HCT116 (cell line): Measurements from ENCODE around the gene ILDR1. TPM values are rescaled to one million over a fixed set of nuclear protein-coding genes. Genes with fewer than 3 reads are reported as not detected.

Source experiments
- ATAC-seq: fragments of 200-7000 bp; cut with Tn5 transposase; 2 replicates; pipeline ENCODE4 v1.9.1; 2020; ENCODE audit warnings: mild to moderate bottlenecking, moderate library complexity
- BruUV-seq: library from RNA; stranded (reverse); fragments of 400-500 nt; replicated peaks from 2 replicates; lab custom pipeline; 2021; lab: Mats Ljungman, UMichigan
- CTCF ChIA-PET: fragments of 300-600 bp; sonication (Branson Sonifier 250); formaldehyde crosslinking; loops from one replicate; lab custom pipeline; 2021; ENCODE audit warnings: antibody characterized with exemption; lab: Charles Lee
- POLR2A ChIA-PET: fragments of 300-600, 350-600 bp; sonication (Branson Sonifier 250); formaldehyde crosslinking; loops from one replicate; lab custom pipeline; 2021; ENCODE audit warnings: antibody characterized with exemption; lab: Charles Lee
- RAD21 ChIA-PET, 2 experiments: fragments of 300-600 bp; sonication (Branson Sonifier 250); formaldehyde crosslinking; loops; one replicate each; lab custom pipeline; 2023; ENCODE audit warnings: low total read pairs in 2 of 2; ENCODE audit not compliant: uncharacterized antibody in 2 of 2, unreplicated experiment in 2 of 2, low non-redundant PET in 1 of 2; lab: Charles Lee
- DNase-seq: peaks from one replicate; pipeline ENCODE4 v3.0.0-alpha.2; 2010; ENCODE audit warnings: low read depth, low spot score
- H2AFZ ChIP-seq: fragments of 200-600 bp; shearing (Covaris generic), sonication (generic); 2 replicates; pipeline ENCODE4 v1.6.1; 2017; ENCODE audit warnings: low read depth, mixed run types, mixed read lengths, antibody characterized with exemption, low read length; ENCODE audit not compliant: poor library complexity, severe bottlenecking
- H3K27ac ChIP-seq: 2 replicates; pipeline ENCODE4 v1.5.1; 2012; ENCODE audit warnings: low read depth, low read length
- H3K27me3 ChIP-seq: fragments of 200-600 bp; sonication (generic); 2 replicates; pipeline ENCODE4 v1.6.1; 2016; ENCODE audit warnings: mixed run types, low read length, mixed read lengths; ENCODE audit not compliant: insufficient read depth
- H3K36me3 ChIP-seq, 2 experiments: fragments of 200-500 bp in 1 of 2; fragments of 200-600 bp in 1 of 2; sonication (Bioruptor generic) in 1 of 2; sonication (generic) in 1 of 2; 2 replicates each; pipeline versions ENCODE4 v1.5.1 to v1.6.1; 2014 to 2016; ENCODE audit warnings: low read length in 2 of 2, inconsistent platforms in 1 of 2, mixed read lengths in 1 of 2, mixed run types in 1 of 2; ENCODE audit not compliant: insufficient read depth in 2 of 2, control insufficient read depth in 1 of 2
- H3K4me1 ChIP-seq, 2 experiments: fragments of 200-600 bp in 1 of 2; sonication (generic) in 1 of 2; 2 replicates each; pipeline versions ENCODE4 v1.5.1 to v1.6.1; 2012 to 2017; ENCODE audit warnings: low read length in 2 of 2, inconsistent platforms in 1 of 2, mild to moderate bottlenecking in 1 of 2, mixed read lengths in 1 of 2, mixed run types in 1 of 2, moderate library complexity in 1 of 2; ENCODE audit not compliant: insufficient read depth in 2 of 2, control insufficient read depth in 1 of 2
- H3K4me2 ChIP-seq: fragments of 200-600 bp; sonication (generic); 2 replicates; pipeline ENCODE4 v1.6.1; 2017; ENCODE audit warnings: mixed run types, low read length, mixed read lengths
- H3K4me3 ChIP-seq, 2 experiments: fragments of 200-600 bp in 1 of 2; sonication (generic) in 1 of 2; replicated peaks in 1 of 2; 2 replicates each; pipeline ENCODE4 v1.5.1; 2011 to 2016; ENCODE audit warnings: low read length in 2 of 2, control low read depth in 1 of 2, low read depth in 1 of 2, mild to moderate bottlenecking in 1 of 2, mixed read lengths in 1 of 2, mixed run types in 1 of 2
- H3K79me2 ChIP-seq: fragments of 200-600 bp; sonication (generic); 2 replicates; pipeline ENCODE4 v1.6.1; 2017; ENCODE audit warnings: mild to moderate bottlenecking, mixed run types, low read length, moderate library complexity, mixed read lengths; ENCODE audit not compliant: insufficient read depth
- H3K9ac ChIP-seq: fragments of 200-600 bp; sonication (generic); 2 replicates; pipeline ENCODE4 v1.6.1; 2016; ENCODE audit warnings: low read length, mixed read lengths
- H3K9me2 ChIP-seq: fragments of 200-600 bp; sonication (generic), shearing (Covaris generic); 2 replicates; pipeline ENCODE4 v1.6.1; 2017; ENCODE audit warnings: mixed run types, mild to moderate bottlenecking, moderate library complexity; ENCODE audit not compliant: insufficient read depth
- H3K9me3 ChIP-seq, 2 experiments: fragments of 200-500 bp in 1 of 2; fragments of 200-600 bp in 1 of 2; sonication (Bioruptor generic) in 1 of 2; sonication (generic) in 1 of 2; 2 replicates each; pipeline ENCODE4 v1.6.1; 2014 to 2017; ENCODE audit warnings: low read length in 2 of 2, mixed read lengths in 2 of 2, inconsistent platforms in 1 of 2, low read depth in 1 of 2, mild to moderate bottlenecking in 1 of 2, mixed run types in 1 of 2, moderate library complexity in 1 of 2; ENCODE audit not compliant: control insufficient read depth in 1 of 2, insufficient read depth in 1 of 2
- H4K20me1 ChIP-seq: fragments of 200-600 bp; sonication (generic), shearing (Covaris generic); 2 replicates; pipeline ENCODE4 v1.6.1; 2017; ENCODE audit warnings: mixed run types, mild to moderate bottlenecking, moderate library complexity; ENCODE audit not compliant: insufficient read depth
- CEBPB ChIP-seq: IDR thresholded peaks from 2 replicates; pipeline ENCODE4 v1.6.1; 2012; ENCODE audit warnings: low read depth
- EGR1 ChIP-seq: IDR thresholded peaks from 2 replicates; pipeline ENCODE4 v1.6.1; 2012; ENCODE audit warnings: low read depth
- EZH2 ChIP-seq: fragments of 200-600 bp; sonication (generic); IDR thresholded peaks from 2 replicates; pipeline ENCODE4 v1.6.1; 2017; ENCODE audit warnings: antibody characterized with exemption, mixed run types
- POLR2A ChIP-seq: IDR thresholded peaks from 2 replicates; pipeline ENCODE4 v1.7.0; 2011; ENCODE audit warnings: borderline replicate concordance; ENCODE audit not compliant: insufficient read depth, insufficient read length; ENCODE audit errors: extremely low read depth
- POLR2AphosphoS5 ChIP-seq: IDR thresholded peaks from 2 replicates; pipeline ENCODE4 v1.6.1; 2011; ENCODE audit warnings: mild to moderate bottlenecking, low read depth, low read length, moderate library complexity
- intact Hi-C: fragments of 100-400 bp; cut with micrococcal nuclease; formaldehyde crosslinking; loops from 2 replicates; pipeline ENCODE4 v1.10.0; 2022
- total RNA-seq: library from RNA; stranded (reverse); gene quantifications from one replicate; pipeline ENCODE4 v1.2.1, GENCODE V29; 2021; ENCODE audit not compliant: unreplicated experiment
- TF ChIP-seq, protein P1 (sequence below): IDR thresholded peaks from 2 replicates; pipeline ENCODE4 v1.6.1; 2012; ENCODE audit warnings: low read depth
- TF ChIP-seq, protein P2 (sequence below): IDR thresholded peaks from 2 replicates; pipeline ENCODE4 v1.6.1; 2012
- TF ChIP-seq, protein P3 (sequence below): IDR thresholded peaks from 2 replicates; pipeline ENCODE4 v1.6.1; 2011; ENCODE audit warnings: mild to moderate bottlenecking, low read length, moderate library complexity; ENCODE audit not compliant: insufficient replicate concordance; ENCODE audit errors: extremely low read depth

ILDR1 gene
- total RNA-seq, 1 experiment from 2014 or later, result 2.9 TPM

GRCh38 chr3:122006267-122006666, 15.8 kb downstream of the ILDR1 start:
- Histone ChIP-seq H4K20me1 (no peaks in the 10 kb centered on the region), H2AFZ (no peak overlapping the region), H3K9me2 (no peaks in the 10 kb centered on the region), H3K79me2 (no peaks in the 10 kb centered on the region), H3K27ac (no peak overlapping the region), H3K9me3 (no peaks in the 10 kb centered on the region), H3K4me2 (no peak overlapping the region), H3K4me3 (no peak overlapping the region), H3K36me3 (no peaks in the 10 kb centered on the region), H3K9ac (no peak overlapping the region), H3K27me3 (no peaks in the 10 kb centered on the region), H3K4me1 (no peaks in the 10 kb centered on the region)
- BruUV-seq, result no TSS peak
- ChIA-PET CTCF (no interaction called here), POLR2A (no interaction called here), RAD21 (interaction anchor here in 1 of 2 experiments (0.7 kb wide), 1 partner anchor 253 kb away, joined by 3 read pairs; no protein-coding TSS in a partner anchor)
- intact Hi-C loops, result no loop called here
- DNase-seq, result no peak
- no peak for ATAC-seq
- TF ChIP-seq, protein P1, sequence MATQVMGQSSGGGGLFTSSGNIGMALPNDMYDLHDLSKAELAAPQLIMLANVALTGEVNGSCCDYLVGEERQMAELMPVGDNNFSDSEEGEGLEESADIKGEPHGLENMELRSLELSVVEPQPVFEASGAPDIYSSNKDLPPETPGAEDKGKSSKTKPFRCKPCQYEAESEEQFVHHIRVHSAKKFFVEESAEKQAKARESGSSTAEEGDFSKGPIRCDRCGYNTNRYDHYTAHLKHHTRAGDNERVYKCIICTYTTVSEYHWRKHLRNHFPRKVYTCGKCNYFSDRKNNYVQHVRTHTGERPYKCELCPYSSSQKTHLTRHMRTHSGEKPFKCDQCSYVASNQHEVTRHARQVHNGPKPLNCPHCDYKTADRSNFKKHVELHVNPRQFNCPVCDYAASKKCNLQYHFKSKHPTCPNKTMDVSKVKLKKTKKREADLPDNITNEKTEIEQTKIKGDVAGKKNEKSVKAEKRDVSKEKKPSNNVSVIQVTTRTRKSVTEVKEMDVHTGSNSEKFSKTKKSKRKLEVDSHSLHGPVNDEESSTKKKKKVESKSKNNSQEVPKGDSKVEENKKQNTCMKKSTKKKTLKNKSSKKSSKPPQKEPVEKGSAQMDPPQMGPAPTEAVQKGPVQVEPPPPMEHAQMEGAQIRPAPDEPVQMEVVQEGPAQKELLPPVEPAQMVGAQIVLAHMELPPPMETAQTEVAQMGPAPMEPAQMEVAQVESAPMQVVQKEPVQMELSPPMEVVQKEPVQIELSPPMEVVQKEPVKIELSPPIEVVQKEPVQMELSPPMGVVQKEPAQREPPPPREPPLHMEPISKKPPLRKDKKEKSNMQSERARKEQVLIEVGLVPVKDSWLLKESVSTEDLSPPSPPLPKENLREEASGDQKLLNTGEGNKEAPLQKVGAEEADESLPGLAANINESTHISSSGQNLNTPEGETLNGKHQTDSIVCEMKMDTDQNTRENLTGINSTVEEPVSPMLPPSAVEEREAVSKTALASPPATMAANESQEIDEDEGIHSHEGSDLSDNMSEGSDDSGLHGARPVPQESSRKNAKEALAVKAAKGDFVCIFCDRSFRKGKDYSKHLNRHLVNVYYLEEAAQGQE, result no peak

DNA sequence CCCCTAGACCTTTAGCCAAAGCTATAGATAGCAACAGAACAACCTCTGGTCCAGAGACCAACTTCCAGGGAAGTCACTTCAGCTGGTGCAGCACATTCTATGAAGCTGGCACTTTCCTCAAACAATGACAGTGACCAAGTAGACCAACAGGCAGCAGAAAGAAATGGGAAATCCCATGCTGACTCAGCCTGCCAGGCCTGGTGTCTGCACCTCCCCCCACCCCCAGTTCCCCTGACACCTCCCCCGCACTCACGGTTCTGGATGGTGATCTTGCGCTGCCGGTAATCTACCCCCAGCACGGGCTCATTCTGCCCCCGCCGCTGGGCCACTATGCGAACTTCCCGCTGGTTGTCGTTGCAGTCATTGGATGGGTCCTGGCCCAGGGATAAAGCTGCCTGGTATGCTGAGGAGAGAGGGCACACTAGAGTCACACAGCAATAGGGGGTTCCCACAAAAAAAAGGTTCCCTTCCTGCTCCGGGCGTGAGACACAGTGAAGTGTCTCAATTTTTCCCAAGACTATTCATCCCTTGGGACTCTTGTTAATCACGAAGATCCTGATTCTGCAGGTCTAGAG, 17.0 kb downstream of the ILDR1 start:
- Histone ChIP-seq H3K9me2 (no peaks in the 10 kb centered on the region), H3K27me3 (no peaks in the 10 kb centered on the region), H4K20me1 (no peaks in the 10 kb centered on the region), H3K27ac (no peak overlapping the region), H3K9me3 (no peaks in the 10 kb centered on the region), H3K4me3 (no peak overlapping the region), H3K4me2 (no peak overlapping the region), H3K4me1 (no peaks in the 10 kb centered on the region), H2AFZ (no peak overlapping the region), H3K79me2 (no peaks in the 10 kb centered on the region), H3K9ac (no peak overlapping the region), H3K36me3 (no peaks in the 10 kb centered on the region)
- DNase-seq (no peak), ATAC-seq (no peak)
- CTCF ChIA-PET, result no interaction called here
- POLR2A ChIA-PET, result no interaction called here
- intact Hi-C loops, result no loop called here
- RAD21 ChIA-PET, result no interaction called here
- TF ChIP-seq, protein P2, sequence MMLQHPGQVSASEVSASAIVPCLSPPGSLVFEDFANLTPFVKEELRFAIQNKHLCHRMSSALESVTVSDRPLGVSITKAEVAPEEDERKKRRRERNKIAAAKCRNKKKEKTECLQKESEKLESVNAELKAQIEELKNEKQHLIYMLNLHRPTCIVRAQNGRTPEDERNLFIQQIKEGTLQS, result no peak
- TF ChIP-seq CEBPB, result no peak
- TF ChIP-seq EZH2, result no peak
- TF ChIP-seq POLR2A, result no peak
- TF ChIP-seq POLR2AphosphoS5, result no peak
- TF ChIP-seq, protein P3, sequence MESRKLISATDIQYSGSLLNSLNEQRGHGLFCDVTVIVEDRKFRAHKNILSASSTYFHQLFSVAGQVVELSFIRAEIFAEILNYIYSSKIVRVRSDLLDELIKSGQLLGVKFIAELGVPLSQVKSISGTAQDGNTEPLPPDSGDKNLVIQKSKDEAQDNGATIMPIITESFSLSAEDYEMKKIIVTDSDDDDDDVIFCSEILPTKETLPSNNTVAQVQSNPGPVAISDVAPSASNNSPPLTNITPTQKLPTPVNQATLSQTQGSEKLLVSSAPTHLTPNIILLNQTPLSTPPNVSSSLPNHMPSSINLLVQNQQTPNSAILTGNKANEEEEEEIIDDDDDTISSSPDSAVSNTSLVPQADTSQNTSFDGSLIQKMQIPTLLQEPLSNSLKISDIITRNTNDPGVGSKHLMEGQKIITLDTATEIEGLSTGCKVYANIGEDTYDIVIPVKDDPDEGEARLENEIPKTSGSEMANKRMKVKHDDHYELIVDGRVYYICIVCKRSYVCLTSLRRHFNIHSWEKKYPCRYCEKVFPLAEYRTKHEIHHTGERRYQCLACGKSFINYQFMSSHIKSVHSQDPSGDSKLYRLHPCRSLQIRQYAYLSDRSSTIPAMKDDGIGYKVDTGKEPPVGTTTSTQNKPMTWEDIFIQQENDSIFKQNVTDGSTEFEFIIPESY, result no peak
- TF ChIP-seq EGR1, result no peak
- BruUV-seq, result no TSS peak
